ENCODE measurements around the gene CAPN10.

CAPN10 gene

DNA sequence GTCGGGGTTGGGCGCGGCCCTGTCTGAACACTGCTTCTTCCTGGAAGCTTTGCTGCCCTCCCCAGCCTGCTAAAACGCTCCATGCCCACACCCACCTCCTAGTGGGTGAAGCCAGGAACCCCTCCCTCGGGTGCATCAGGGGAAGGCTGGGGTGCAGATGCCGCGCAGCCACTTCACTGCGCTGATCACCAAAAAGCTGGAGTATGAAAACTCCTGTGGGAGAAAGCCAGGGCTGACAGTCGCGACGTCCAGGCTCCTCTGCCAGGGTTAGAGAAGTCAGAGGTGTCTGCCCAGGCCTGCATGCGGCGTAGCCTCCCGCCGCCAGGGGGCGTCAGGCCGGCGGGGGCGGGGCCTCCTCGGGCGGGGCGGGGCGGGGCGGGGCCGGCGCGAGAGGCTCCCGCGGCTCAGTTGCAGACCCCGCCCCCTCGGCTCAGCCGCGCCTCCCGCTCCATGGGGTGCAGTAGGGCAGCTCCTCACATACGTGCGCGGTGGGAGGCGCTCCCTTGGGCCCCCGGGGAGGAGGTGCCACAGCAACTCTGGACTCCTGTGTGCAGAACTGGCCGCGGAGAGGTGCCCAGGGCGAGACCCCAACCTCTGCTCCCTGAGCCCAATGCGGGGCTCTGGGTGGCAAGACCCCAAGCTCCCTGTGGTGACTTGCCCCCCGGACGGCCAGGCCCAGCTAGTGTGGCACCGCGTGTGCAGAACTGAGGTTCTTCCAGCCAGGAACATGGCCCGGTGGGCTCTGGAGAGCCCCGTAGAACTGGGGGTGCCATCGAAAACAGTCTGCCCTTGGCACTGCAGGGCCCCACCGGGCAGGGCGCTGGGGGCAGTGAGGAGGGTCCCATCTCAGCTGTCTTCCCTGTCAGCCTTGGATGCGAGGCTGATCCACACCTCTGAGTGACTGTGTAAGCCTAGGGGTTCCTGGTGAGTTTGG lies 20.1 kb upstream of the CAPN10 start:
- H3K27ac ChIP-seq (ENCODE audit: low read depth, low read length) = peak overlapping the region; percentile 93
- H3K4me3 ChIP-seq (ENCODE audit: insufficient read depth, low read length, poor library complexity, severe bottlenecking) = peak overlapping the region; percentile 56
- no peaks in the 10 kb centered on the region for H3K9me2 ChIP-seq (replicated peaks; ENCODE audit: insufficient read depth, low read length)
- H3K36me3 ChIP-seq (ENCODE audit: low read length) = no peaks in the 10 kb centered on the region
- TF ChIP-seq, protein P1, sequence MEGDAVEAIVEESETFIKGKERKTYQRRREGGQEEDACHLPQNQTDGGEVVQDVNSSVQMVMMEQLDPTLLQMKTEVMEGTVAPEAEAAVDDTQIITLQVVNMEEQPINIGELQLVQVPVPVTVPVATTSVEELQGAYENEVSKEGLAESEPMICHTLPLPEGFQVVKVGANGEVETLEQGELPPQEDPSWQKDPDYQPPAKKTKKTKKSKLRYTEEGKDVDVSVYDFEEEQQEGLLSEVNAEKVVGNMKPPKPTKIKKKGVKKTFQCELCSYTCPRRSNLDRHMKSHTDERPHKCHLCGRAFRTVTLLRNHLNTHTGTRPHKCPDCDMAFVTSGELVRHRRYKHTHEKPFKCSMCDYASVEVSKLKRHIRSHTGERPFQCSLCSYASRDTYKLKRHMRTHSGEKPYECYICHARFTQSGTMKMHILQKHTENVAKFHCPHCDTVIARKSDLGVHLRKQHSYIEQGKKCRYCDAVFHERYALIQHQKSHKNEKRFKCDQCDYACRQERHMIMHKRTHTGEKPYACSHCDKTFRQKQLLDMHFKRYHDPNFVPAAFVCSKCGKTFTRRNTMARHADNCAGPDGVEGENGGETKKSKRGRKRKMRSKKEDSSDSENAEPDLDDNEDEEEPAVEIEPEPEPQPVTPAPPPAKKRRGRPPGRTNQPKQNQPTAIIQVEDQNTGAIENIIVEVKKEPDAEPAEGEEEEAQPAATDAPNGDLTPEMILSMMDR (IDR thresholded peaks at IDR 0.05; ENCODE audit: insufficient read depth, low read length, poor library complexity, severe bottlenecking) = peak; percentile 85
- TF ChIP-seq EZH2phosphoT487 (conservative IDR thresholded peaks at IDR 0.05; ENCODE audit: low read length) = no peak
- peak overlapping the region; percentile 23 for H2AFZ ChIP-seq (ENCODE audit: low read depth, low read length, severe bottlenecking)
- H3K9ac ChIP-seq (ENCODE audit: low read length) = peak overlapping the region; percentile 73
- H3K27me3 ChIP-seq (ENCODE audit: low read length) = no peaks in the 10 kb centered on the region
- H3K9me3 ChIP-seq (ENCODE audit: insufficient read depth, low read length) = no peaks in the 10 kb centered on the region
- H3F3A ChIP-seq (ENCODE audit: insufficient read depth) = peaks cover 28% of the 10 kb centered on the region
- H3K4me2 ChIP-seq (ENCODE audit: low read depth, low read length, poor library complexity, severe bottlenecking) = peak overlapping the region; percentile 93
- no peaks in the 10 kb centered on the region for H4K20me1 ChIP-seq (ENCODE audit: low read depth, low read length)
- peaks cover 30% of the 10 kb centered on the region for H3K79me2 ChIP-seq (ENCODE audit: insufficient read depth, low read length)

DNA sequence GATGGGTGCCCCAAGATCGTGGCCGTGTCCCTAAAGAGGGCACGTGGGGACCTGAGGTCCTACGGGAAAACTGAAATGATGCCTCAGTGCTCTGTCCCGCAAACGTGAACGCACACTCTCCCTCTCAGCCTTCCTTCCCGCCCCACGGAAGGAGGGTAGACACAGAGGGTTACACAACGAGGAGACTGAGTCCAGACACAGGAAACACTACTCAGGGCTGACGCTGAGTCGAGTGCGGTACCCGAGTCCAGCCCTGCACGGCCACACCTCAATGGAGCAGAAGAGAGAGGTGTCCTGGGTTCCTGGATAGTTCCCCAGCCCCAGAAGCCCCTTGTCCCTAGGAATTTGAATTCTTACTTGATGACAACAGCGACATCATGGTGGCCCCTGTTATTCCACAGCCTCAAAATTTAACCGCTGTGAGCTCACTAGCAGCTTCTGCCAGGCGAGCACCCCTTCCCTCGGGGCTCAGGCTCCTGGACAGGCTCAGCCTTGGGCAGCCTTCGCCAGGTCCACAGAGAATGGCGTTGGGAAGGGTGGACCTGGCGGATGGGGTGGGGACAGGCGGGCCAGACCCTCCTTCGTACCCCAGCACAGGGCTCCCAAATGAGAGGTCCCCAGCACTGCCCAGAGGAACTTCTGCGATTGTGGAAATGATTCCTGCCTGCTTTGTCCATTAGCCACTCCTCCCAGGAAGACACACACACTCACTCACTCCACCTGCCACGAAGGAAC lies 19.2 kb upstream of the CAPN10 start:
- Histone ChIP-seq H3K27me3 (ENCODE audit: low read length) (no peaks in the 10 kb centered on the region), H3F3A (ENCODE audit: insufficient read depth) (peaks cover 28% of the 10 kb centered on the region), H3K9me2 (replicated peaks; ENCODE audit: insufficient read depth, low read length) (no peaks in the 10 kb centered on the region), H3K9me3 (ENCODE audit: insufficient read depth, low read length) (no peaks in the 10 kb centered on the region), H3K36me3 (ENCODE audit: low read length) (no peaks in the 10 kb centered on the region), H3K9ac (ENCODE audit: low read length) (peak overlapping the region; percentile 69), H2AFZ (ENCODE audit: low read depth, low read length, severe bottlenecking) (peak overlapping the region; percentile 15), H3K79me2 (ENCODE audit: insufficient read depth, low read length) (peaks cover 24% of the 10 kb centered on the region), H3K4me2 (ENCODE audit: low read depth, low read length, poor library complexity, severe bottlenecking) (peak overlapping the region; percentile 92), H3K27ac (ENCODE audit: low read depth, low read length) (peak overlapping the region; percentile 78), H3K4me3 (ENCODE audit: insufficient read depth, low read length, poor library complexity, severe bottlenecking) (peak overlapping the region; percentile 56), H4K20me1 (ENCODE audit: low read depth, low read length) (no peaks in the 10 kb centered on the region)
- TF ChIP-seq EZH2phosphoT487 (conservative IDR thresholded peaks at IDR 0.05; ENCODE audit: low read length) = no peak
- TF ChIP-seq, protein P1 (IDR thresholded peaks at IDR 0.05; ENCODE audit: insufficient read depth, low read length, poor library complexity, severe bottlenecking) = no peak

DNA sequence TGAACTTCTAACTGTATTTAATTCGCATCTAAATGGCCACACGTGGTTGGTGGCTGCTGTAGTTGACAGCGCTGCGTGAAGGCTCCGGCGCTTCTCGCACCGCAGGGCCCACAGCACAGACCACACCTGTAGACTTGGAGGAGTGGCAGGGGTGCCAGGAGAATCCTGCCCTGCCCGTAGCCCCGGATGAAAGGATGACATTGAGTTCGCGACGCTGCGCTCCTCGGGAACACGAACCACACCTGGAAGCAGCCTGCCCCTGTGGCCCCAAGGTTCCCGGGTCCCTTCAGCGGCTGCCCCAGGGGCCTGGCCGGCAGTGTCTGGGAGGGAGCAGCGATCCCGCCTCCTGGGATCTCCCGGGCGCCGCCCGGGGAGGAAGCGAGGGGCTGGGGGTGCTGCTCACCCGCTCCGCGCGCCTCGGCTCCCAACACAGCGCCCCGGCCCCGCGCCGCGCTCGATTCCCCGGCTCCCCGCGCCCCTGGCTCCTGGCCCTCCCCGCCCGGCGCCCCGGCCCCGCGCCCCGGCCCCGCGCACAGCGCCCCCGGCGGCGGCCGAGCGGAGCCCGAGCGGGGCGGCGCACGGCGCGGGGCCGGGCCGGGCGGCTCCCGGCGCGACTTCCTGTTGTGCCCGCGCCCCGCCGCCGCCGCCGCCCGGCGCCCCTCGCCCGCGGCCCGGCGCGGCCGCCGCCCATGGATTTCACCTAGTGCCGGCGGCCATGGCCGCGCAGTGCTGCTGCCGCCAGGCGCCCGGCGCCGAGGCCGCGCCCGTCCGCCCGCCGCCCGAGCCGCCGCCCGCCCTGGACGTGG lies 18.5 kb upstream of the CAPN10 start, which contains the start of gene RNPEPL1:
RNPEPL1 (plus strand) TSS at position 613 of the 806 bp plus-strand sequence; CDS start at position 716, 103 bp downstream.
- Histone ChIP-seq H3F3A (ENCODE audit: insufficient read depth) (peaks cover 28% of the 10 kb centered on the region), H3K4me3 (ENCODE audit: insufficient read depth, low read length, poor library complexity, severe bottlenecking) (peak within 1 kb of the TSS; percentile 70), H3K4me2 (ENCODE audit: low read depth, low read length, poor library complexity, severe bottlenecking) (peak within 1 kb of the TSS; percentile 92), H4K20me1 (ENCODE audit: low read depth, low read length) (no peaks in the 10 kb centered on the region), H3K9me3 (ENCODE audit: insufficient read depth, low read length) (no peaks in the 10 kb centered on the region), H3K27ac (ENCODE audit: low read depth, low read length) (peak within 1 kb of the TSS; percentile 78), H3K79me2 (ENCODE audit: insufficient read depth, low read length) (peaks cover 24% of the 10 kb centered on the region), H2AFZ (ENCODE audit: low read depth, low read length, severe bottlenecking) (peak within 1 kb of the TSS; percentile 15), H3K9ac (ENCODE audit: low read length) (peak within 1 kb of the TSS; percentile 77), H3K27me3 (ENCODE audit: low read length) (no peaks in the 10 kb centered on the region), H3K9me2 (replicated peaks; ENCODE audit: insufficient read depth, low read length) (no peaks in the 10 kb centered on the region), H3K36me3 (ENCODE audit: low read length) (no peaks in the 10 kb centered on the region)
- no peak for TF ChIP-seq EZH2phosphoT487 (conservative IDR thresholded peaks at IDR 0.05; ENCODE audit: low read length)
- TF ChIP-seq, protein P1 (IDR thresholded peaks at IDR 0.05; ENCODE audit: insufficient read depth, low read length, poor library complexity, severe bottlenecking) = no peak

All from SU-DHL-6 (cell line).